Muscle of leg (tissue), 11 donors: ENCODE measurements around the gene MAML1. TPM values are rescaled to one million over a fixed set of nuclear protein-coding genes. Genes with fewer than 3 reads are reported as not detected.

Experiments
- DNase-seq: peaks from one replicate; pipeline ENCODE4 v3.0.0; 2013
- H3K27ac ChIP-seq: one replicate; pipeline ENCODE4 v1.5.1; 2013; ENCODE audit warnings: mild to moderate bottlenecking, low read length, control low read depth
- H3K27me3 ChIP-seq: one replicate; pipeline ENCODE4 v1.6.1; 2013; ENCODE audit warnings: low read length; ENCODE audit not compliant: control insufficient read depth, insufficient read depth
- H3K36me3 ChIP-seq: one replicate; pipeline ENCODE4 v1.6.1; 2013; ENCODE audit warnings: low read length; ENCODE audit not compliant: control insufficient read depth, insufficient read depth
- H3K4me1 ChIP-seq: one replicate; pipeline ENCODE4 v1.6.1; 2013; ENCODE audit warnings: low read length; ENCODE audit not compliant: control insufficient read depth, insufficient read depth
- H3K4me3 ChIP-seq: one replicate; pipeline ENCODE4 v1.5.1; 2013; ENCODE audit warnings: low read length, control low read depth
- H3K9me3 ChIP-seq: replicated peaks from 2 replicates; pipeline ENCODE4 v1.6.1; 2013; ENCODE audit warnings: low read depth, low read length; ENCODE audit not compliant: control insufficient read depth
- WGBS: methylation state at CpG from one replicate; pipeline ENCODE4 v1.1.5; 2013; ENCODE audit warnings: missing lambda C conversion rate; ENCODE audit not compliant: insufficient coverage; 5-methylcytosine and 5-hydroxymethylcytosine counted together
- polyA plus RNA-seq, 8 donors: library from polyadenylated mRNA; unstranded; fragments of 120-200 nt; gene quantifications; one replicate each; pipeline versions ENCODE4 v1.2.1 to v1.2.3, GENCODE V29; 2013; ENCODE audit warnings: inconsistent platforms in 1 of 8, low replicate concordance in 1 of 8; ENCODE audit not compliant: insufficient read length in 8 of 8, insufficient read depth in 1 of 8
- total RNA-seq: library from RNA; stranded (reverse); fragments of 120-200 nt; gene quantifications from one replicate; pipeline ENCODE4 v1.2.4, GENCODE V29; 2013

Gene MAML1
- total and polyA plus RNA-seq, 9 donors: 11.3 to 35.1 (median 27.0) TPM

GRCh38 chr5:179812135-179812825 lies 79.7 kb downstream of the MAML1 start:
- Histone ChIP-seq H3K4me1 (peaks cover 10% of the 10 kb centered on the region), H3K27me3 (peaks cover 5% of the 10 kb centered on the region), H3K9me3 (no peaks in the 10 kb centered on the region), H3K27ac (no peak overlapping the region), H3K36me3 (peaks cover 24% of the 10 kb centered on the region), H3K4me3 (no peak overlapping the region)
- DNase-seq: no peak
- WGBS: 90% methylated on average over 25 of the region's 27 CpGs

GRCh38 chr5:179812997-179813607 lies 80.5 kb downstream of the MAML1 start:
- Histone ChIP-seq H3K36me3 (peaks cover 24% of the 10 kb centered on the region), H3K9me3 (no peaks in the 10 kb centered on the region), H3K27ac (no peak overlapping the region), H3K4me1 (peaks cover 11% of the 10 kb centered on the region), H3K4me3 (no peak overlapping the region), H3K27me3 (peaks cover 5% of the 10 kb centered on the region)
- 90% methylated on average over 3 of the region's 5 CpGs for WGBS
- no peak for DNase-seq

- no CpG with 5 or more reads among the region's 3 CpGs for WGBS
- peaks cover 24% of the 10 kb centered on the region for H3K36me3 ChIP-seq
Observed at GRCh38 chr5:179814090-179814489, 81.5 kb downstream of the MAML1 start.

GRCh38 chr5:179815491-179816249 lies 83.0 kb downstream of the MAML1 start:
- no peak for DNase-seq
- WGBS: 91% methylated on average over 13 of the region's 21 CpGs
- Histone ChIP-seq H3K27ac (no peak overlapping the region), H3K36me3 (peaks cover 24% of the 10 kb centered on the region), H3K9me3 (no peaks in the 10 kb centered on the region), H3K27me3 (peaks cover 5% of the 10 kb centered on the region), H3K4me1 (peaks cover 35% of the 10 kb centered on the region), H3K4me3 (no peak overlapping the region)

More at GRCh38 chr5:179814090-179814489, 81.5 kb downstream of the MAML1 start:
- Histone ChIP-seq H3K9me3 (no peaks in the 10 kb centered on the region), H3K27ac (no peak overlapping the region), H3K4me1 (peaks cover 20% of the 10 kb centered on the region), H3K4me3 (no peak overlapping the region), H3K27me3 (peaks cover 5% of the 10 kb centered on the region)
- no peak for DNase-seq

- peak overlapping the region; percentile 38 for H3K4me3 ChIP-seq
- H3K4me1 ChIP-seq: peaks cover 35% of the 10 kb centered on the region
- no peak overlapping the region for H3K27ac ChIP-seq
- peaks cover 5% of the 10 kb centered on the region for H3K27me3 ChIP-seq
- H3K9me3 ChIP-seq: no peaks in the 10 kb centered on the region
- no peak for DNase-seq
- H3K36me3 ChIP-seq: peaks cover 24% of the 10 kb centered on the region
- 35% methylated on average over 21 of the region's 23 CpGs for WGBS
Observed at GRCh38 chr5:179816401-179816795, 83.8 kb downstream of the MAML1 start.

- Histone ChIP-seq H3K36me3 (peaks cover 20% of the 10 kb centered on the region), H3K9me3 (no peaks in the 10 kb centered on the region), H3K4me1 (peaks cover 35% of the 10 kb centered on the region), H3K27ac (no peak overlapping the region), H3K4me3 (peak overlapping the region; percentile 38), H3K27me3 (peaks cover 5% of the 10 kb centered on the region)
- WGBS: under 1% methylated on average over 71 of the region's 72 CpGs
- no peak for DNase-seq
Observed at GRCh38 chr5:179816796-179817469, 84.3 kb downstream of the MAML1 start.

GRCh38 chr5:179817470-179817840 lies 84.8 kb downstream of the MAML1 start:
- Histone ChIP-seq H3K4me3 (peak overlapping the region; percentile 38), H3K27ac (no peak overlapping the region), H3K4me1 (peaks cover 39% of the 10 kb centered on the region), H3K9me3 (no peaks in the 10 kb centered on the region), H3K27me3 (peaks cover 5% of the 10 kb centered on the region), H3K36me3 (peaks cover 18% of the 10 kb centered on the region)
- 76% methylated on average over 4 of the region's 8 CpGs for WGBS
- no peak for DNase-seq

- no peaks in the 10 kb centered on the region for H3K9me3 ChIP-seq
- peaks cover 43% of the 10 kb centered on the region for H3K4me1 ChIP-seq
Observed at GRCh38 chr5:179817890-179818745, 85.5 kb downstream of the MAML1 start.

GRCh38 chr5:179818746-179819295 lies 86.2 kb downstream of the MAML1 start:
- under 1% methylated on average over 28 of the region's 35 CpGs for WGBS
- peaks cover 21% of the 10 kb centered on the region for H3K36me3 ChIP-seq
- peaks cover 5% of the 10 kb centered on the region for H3K27me3 ChIP-seq
- DNase-seq: peak; percentile 96
- H3K27ac ChIP-seq: peak overlapping the region; percentile 94
- H3K9me3 ChIP-seq: no peaks in the 10 kb centered on the region
- peaks cover 43% of the 10 kb centered on the region for H3K4me1 ChIP-seq
- peak overlapping the region; percentile 50 for H3K4me3 ChIP-seq

More at GRCh38 chr5:179817890-179818745, 85.5 kb downstream of the MAML1 start:
- H3K27ac ChIP-seq: peak overlapping the region; percentile 60
- no peak for DNase-seq
- peaks cover 18% of the 10 kb centered on the region for H3K36me3 ChIP-seq
- WGBS: 53% methylated on average over 3 of the region's 14 CpGs
- H3K27me3 ChIP-seq: peaks cover 5% of the 10 kb centered on the region
- peak overlapping the region; percentile 50 for H3K4me3 ChIP-seq
